Vagina (tissue), 2 donors: ENCODE results near the gene KIDINS220.

Experiments used
- POLR2A ChIP-seq, 2 donors: fragments of 450-650 bp; IDR thresholded peaks; one replicate each; pipeline ENCODE4 v1.6.1; 2017; ENCODE audit warnings: antibody characterized with exemption in 2 of 2, mild to moderate bottlenecking in 2 of 2, moderate library complexity in 2 of 2
- POLR2AphosphoS5 ChIP-seq, 2 donors: sonication (generic); formaldehyde crosslinking; IDR thresholded peaks; one replicate each; pipeline ENCODE4 v1.9.0; 2017; ENCODE audit warnings: antibody characterized with exemption in 2 of 2, mild to moderate bottlenecking in 2 of 2, low read depth in 1 of 2; ENCODE audit not compliant: insufficient read depth in 1 of 2
- TF ChIP-seq, protein P1 (sequence below), 3 experiments: fragments of 450-650 bp in 2 of 3; fragments of 200-600 bp in 1 of 3; sonication (generic) in 1 of 3; IDR thresholded peaks; one replicate each; pipeline ENCODE4 v1.5.1; 2017 to 2019; ENCODE audit warnings: antibody characterized with exemption in 3 of 3, mild to moderate bottlenecking in 2 of 3, moderate library complexity in 2 of 3

DNA sequence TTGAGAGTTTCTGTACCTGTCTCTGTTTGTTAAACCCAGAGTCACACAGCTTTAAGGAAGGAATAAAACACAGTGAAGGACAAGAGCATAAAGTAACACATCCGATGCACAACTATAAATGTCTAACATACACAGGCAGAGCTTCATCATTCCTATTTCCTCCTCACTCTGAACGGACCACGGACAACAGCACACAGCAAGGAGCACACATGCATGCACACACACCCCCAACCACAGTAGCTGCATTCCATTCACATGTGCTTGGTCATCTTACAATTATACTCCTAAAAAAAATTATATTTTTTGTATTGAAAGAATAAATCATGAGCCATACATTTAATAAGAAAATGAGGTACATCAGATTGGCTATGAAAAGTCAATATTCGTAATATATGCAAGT lies 97.3 kb downstream of the KIDINS220 start:
- TF ChIP-seq POLR2A (IDR thresholded peaks at IDR 0.05), result no peak
- TF ChIP-seq, protein P1, sequence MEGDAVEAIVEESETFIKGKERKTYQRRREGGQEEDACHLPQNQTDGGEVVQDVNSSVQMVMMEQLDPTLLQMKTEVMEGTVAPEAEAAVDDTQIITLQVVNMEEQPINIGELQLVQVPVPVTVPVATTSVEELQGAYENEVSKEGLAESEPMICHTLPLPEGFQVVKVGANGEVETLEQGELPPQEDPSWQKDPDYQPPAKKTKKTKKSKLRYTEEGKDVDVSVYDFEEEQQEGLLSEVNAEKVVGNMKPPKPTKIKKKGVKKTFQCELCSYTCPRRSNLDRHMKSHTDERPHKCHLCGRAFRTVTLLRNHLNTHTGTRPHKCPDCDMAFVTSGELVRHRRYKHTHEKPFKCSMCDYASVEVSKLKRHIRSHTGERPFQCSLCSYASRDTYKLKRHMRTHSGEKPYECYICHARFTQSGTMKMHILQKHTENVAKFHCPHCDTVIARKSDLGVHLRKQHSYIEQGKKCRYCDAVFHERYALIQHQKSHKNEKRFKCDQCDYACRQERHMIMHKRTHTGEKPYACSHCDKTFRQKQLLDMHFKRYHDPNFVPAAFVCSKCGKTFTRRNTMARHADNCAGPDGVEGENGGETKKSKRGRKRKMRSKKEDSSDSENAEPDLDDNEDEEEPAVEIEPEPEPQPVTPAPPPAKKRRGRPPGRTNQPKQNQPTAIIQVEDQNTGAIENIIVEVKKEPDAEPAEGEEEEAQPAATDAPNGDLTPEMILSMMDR (IDR thresholded peaks at IDR 0.05), result no peak
- no peak for TF ChIP-seq POLR2AphosphoS5 (IDR thresholded peaks at IDR 0.05; ENCODE audit: insufficient read depth in 1 of 2, low read depth in 1 of 2)
